Measurements from ENCODE around the gene ADCY1. TPM values are rescaled to one million over a fixed set of nuclear protein-coding genes. Genes with fewer than 3 reads are reported as not detected.
"Not testable (repeated sequence)": the region's sequence is repeated elsewhere in the genome, so short reads cannot be mapped to it uniquely, and the experiment has no call there.

The ADCY1 gene
- total and polyA plus RNA-seq, 5 experiments from 2014 or later = 0.02 to 0.04 TPM; not detected in 3

DNA sequence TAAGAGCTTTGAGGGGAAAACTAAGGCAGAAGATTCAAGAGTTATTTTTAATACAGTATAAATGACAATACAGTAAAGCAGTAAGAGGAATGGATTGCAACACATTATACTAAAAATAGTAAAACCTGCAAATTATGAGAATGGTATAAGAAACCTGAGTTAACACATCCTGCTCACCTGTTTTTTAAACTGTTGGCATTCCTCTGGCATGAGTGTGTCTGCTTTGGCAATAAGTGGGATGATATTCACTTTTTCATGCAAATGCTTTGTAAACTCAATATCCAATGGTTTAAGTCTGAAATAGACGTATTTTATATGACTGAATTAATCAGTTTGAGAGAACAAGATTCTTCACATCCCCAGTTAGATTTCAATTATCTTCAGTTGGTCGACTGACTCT lies 177.2 kb downstream of the ADCY1 start:
- DNase-seq, ATAC-seq, H3K4me1 Mint-ChIP-seq, H3K9me3 Mint-ChIP-seq, H3K4me3 Mint-ChIP-seq, H3K27me3 Mint-ChIP-seq, POLR2A ChIA-PET: not testable (repeated sequence)
- Mint-ChIP-seq H3K27ac (peak overlapping the region in 1 of 10 donors; percentile 73), H3K36me3 (peaks cover 0 to 67% (median 16%) of the 10 kb centered on the region in 3 donors)

DNA sequence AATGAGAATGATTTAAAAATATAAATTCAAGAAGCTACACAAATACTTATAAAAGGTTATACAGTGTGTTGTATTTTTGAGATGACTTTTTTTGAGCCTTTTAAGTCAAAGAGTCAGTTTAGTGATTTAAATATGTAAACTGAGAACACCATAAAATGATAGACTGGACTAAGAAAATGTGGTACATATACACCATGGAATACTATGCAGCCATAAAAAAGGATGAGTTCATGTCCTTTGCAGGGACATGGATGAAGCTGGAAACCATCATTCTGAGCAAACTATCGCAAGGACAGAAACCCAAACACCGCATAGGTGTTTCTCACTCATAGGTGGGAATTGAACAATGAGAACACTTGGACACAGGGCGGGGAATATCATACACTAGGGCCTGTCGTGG lies 182.2 kb downstream of the ADCY1 start:
- DNase-seq, H3K27me3 Mint-ChIP-seq, POLR2A ChIA-PET, ATAC-seq, H3K9me3 Mint-ChIP-seq, H3K4me1 Mint-ChIP-seq, H3K4me3 Mint-ChIP-seq: not testable (repeated sequence)
- Mint-ChIP-seq H3K27ac (peak overlapping the region in 1 of 10 donors; percentile 88), H3K36me3 (peaks cover 0 to 44% (median 13%) of the 10 kb centered on the region in 3 donors)

DNA sequence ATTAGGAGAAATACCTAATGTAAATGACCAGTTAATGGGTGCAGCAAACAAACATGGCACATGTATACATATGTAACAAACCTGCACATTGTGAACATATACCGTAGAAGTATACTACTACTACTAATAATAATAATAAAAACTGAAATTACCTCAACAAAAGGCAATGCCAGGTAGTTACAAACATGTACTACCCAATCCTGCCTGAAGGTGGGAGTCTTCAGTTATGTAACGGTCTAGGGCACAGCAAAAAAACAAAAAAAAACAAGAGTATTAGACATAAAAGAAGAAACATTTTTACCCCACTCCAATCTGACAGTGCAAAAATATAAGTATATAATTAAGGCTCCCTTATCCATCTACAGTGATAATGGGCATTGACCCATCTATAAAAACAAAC lies 182.6 kb downstream of the ADCY1 start:
- H3K4me3 Mint-ChIP-seq = not testable (repeated sequence)
- peaks cover 0 to 43% (median 13%) of the 10 kb centered on the region in 3 donors for H3K36me3 Mint-ChIP-seq

DNA sequence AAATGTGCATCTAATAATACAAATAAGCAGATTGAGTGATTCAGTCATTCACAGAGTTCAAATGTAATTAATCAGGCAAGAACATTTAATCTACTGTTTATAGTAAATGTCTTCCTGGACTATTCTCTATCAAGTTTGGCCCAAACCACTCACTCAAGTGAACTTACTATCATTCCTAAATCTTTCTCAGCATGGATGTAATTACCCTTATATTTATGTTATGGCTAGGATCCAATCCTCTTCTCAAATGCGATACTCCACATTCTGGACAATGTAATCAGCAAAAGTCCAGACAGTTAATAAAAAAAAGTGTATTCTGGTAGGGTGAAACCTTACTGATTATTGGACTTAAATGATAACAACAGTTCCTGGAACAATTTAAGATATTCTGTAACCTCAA lies 185.3 kb downstream of the ADCY1 start:
- POLR2A ChIA-PET, H3K27me3 Mint-ChIP-seq, ATAC-seq, H3K9me3 Mint-ChIP-seq, H3K4me3 Mint-ChIP-seq, DNase-seq: not testable (repeated sequence)
- peaks cover 14 to 28% (median 20%) of the 10 kb centered on the region in 4 donors for H3K4me1 Mint-ChIP-seq
- H3K36me3 Mint-ChIP-seq = peaks cover 0 to 37% (median 11%) of the 10 kb centered on the region in 3 donors
- H3K27ac Mint-ChIP-seq = peak overlapping the region in 1 of 10 donors; percentile 34

More for the DNA sequence above, 182.6 kb downstream of the ADCY1 start:
- POLR2A ChIA-PET, H3K9me3 Mint-ChIP-seq, ATAC-seq, H3K27me3 Mint-ChIP-seq: not testable (repeated sequence)
- Mint-ChIP-seq H3K4me1 (peaks cover 5 to 11% (median 6%) of the 10 kb centered on the region in 4 donors), H3K27ac (peak overlapping the region in 1 of 10 donors; percentile 88)
- peak in 1 of 10 donors; percentile 28 for DNase-seq

DNA sequence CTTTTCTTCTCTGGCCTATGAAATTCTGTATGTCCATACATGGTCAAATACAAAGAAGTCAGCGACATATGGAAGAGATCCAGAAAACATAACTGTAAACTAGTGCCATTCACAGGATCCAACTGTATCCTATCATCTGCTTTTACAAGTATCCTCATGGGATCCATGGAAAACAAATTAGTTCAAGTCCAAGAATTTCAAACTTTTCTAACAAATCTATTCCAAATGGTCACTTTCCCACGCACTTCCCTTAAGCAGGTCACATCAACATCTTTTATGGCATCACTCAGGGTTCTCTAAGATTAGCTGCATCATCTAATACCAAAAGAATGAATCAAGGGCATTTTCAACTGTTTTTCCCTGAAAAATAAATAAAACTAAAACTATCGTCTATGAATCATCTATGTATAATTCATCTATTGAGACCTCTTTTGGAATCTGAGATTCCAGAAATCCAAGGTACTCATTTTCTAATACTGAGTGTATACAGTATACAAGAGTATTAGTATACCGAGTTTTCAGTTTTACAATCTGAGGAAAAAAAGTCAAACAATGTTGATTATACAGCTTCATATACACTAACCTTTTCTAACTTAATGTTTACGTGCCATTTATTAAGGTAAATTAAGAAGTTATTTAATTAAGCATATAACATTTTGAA lies 187.5 kb downstream of the ADCY1 start:
- ATAC-seq, H3K9me3 Mint-ChIP-seq, POLR2A ChIA-PET, DNase-seq, H3K4me3 Mint-ChIP-seq, H3K27me3 Mint-ChIP-seq: not testable (repeated sequence)
- H3K36me3 Mint-ChIP-seq = peaks cover 0 to 20% (median 6%) of the 10 kb centered on the region in 3 donors
- H3K4me1 Mint-ChIP-seq = peaks cover 14 to 28% (median 20%) of the 10 kb centered on the region in 4 donors
- peak overlapping the region in 2 of 10 donors; percentile 12 to 38 for H3K27ac Mint-ChIP-seq

DNA sequence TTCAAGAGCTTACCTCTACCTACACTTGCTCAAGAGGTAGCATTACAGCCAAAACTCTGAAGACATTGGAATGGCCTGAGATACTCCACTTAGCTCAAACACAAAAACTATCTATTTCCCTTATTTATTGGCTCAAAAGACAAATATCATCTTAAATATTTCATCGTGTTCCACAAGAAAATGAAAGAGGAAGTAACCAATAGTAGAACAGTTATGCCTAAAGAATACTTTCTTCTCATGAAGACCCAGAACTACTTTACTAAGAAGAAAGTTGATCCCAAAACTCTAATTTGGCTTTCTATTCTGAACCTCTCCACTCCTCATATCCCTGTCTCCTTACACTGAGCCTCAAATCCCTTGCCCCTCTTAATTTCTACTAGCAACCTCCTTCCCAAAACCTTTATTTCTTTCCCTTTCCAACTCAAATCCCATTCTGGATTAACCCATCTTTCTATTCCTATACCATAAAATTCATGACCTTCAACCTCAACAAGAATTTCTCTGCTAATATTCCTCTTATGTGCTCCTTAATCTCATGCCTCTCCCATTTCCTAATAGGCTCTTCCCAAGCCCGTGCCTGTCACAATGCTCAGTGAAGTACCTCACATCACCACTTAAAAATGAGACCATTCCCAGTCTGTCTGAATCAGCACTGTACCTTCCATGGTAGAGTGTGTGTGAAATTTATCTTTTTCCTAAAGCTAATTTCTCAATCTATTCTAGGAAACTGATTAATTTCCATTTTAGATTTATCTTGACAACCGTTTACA lies 188.2 kb downstream of the ADCY1 start:
- DNase-seq, H3K27me3 Mint-ChIP-seq, ATAC-seq, POLR2A ChIA-PET, H3K9me3 Mint-ChIP-seq: not testable (repeated sequence)
- H3K36me3 Mint-ChIP-seq = peaks cover 0 to 13% (median 3%) of the 10 kb centered on the region in 3 donors
- H3K4me1 Mint-ChIP-seq = peaks cover 14 to 28% (median 20%) of the 10 kb centered on the region in 4 donors
- H3K4me3 Mint-ChIP-seq = peak overlapping the region in 1 of 10 donors; percentile 22
- peak overlapping the region in 3 of 10 donors; percentile 12 to 67 (median 23) for H3K27ac Mint-ChIP-seq

DNA sequence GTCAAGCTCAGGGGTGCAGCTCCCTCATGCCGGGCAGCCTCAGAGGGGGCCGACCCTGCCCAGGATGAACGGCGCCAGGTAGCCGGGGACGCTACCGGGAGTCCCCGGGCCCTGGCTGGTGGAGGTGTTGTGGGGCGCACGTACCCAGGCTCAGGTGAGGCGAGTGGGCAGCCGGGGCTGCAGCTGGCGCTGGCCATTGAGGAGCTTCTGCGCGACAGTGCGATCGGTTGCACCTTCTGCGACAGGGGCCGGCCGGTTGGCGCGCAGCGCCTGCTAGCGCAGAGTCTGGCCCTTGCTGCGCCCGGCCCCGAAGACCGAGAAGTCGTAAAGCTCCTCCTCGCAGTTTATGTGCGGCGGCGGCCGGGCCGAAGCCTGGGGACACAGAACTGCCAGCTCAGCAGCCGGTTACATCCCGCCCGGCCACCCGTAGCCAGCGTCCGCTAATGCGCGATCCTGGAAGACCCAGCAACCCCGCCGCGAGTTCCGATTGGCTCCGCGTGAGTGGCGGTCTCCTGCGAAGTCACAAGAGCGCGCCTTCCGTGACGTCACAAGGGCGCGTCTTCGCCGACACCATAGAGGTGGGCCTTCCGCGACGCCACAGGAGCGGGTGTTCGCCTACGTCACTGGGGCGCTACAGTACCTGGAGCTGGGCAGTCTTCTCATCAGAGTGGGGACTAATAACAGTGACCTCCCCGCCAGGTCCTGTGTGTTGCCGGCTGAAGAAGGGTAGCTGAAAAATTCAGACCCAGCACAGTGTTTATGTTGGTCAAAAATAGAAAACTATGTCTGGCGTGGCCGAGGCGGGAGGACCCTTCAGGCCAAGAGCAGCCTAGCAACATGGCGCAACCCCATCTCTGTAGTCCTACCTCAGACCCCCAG lies 194.6 kb downstream of the ADCY1 start:
- DNase-seq (peak; percentile 94 to 98 (median 98)), ATAC-seq (peak; percentile 97)
- H3K4me3 Mint-ChIP-seq = peak overlapping the region; percentile 91 to 97 (median 94)
- H3K4me1 Mint-ChIP-seq = peaks cover 2 to 19% (median 10%) of the 10 kb centered on the region in 4 donors
- not testable (repeated sequence) for H3K9me3 Mint-ChIP-seq, H3K27me3 Mint-ChIP-seq, H3K36me3 Mint-ChIP-seq
- POLR2A ChIA-PET = interaction anchor here (1.0 kb wide), 1 partner anchor 657 kb away, joined by 4 read pairs; the partner anchor contains the start of gene TBRG4
- peak overlapping the region; percentile 97 to 100 (median 99) for H3K27ac Mint-ChIP-seq

DNA sequence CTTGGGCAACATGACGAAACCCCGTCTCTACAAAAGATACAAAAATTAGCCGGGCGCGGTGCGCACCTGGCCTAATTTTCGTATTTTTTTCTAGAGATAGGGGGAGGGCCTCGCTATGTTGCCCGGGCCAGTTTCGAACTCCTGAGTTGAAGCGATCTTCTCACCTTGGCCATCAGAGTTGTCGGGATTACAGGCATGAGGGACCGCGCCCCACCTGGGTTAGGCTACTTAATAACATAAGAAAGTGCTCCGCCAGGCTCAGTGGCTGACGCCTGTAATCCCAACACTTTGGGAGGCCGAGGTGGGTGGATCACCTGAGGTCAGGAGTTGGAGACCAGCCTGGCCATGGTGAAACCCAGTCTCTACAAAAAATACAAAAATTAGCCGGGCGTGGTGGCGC lies 195.5 kb downstream of the ADCY1 start:
- not testable (repeated sequence) for H3K36me3 Mint-ChIP-seq, ATAC-seq

More for the DNA sequence above, 195.5 kb downstream of the ADCY1 start:
- POLR2A ChIA-PET = interaction anchor here (1.0 kb wide), 1 partner anchor 658 kb away, joined by 4 read pairs; the partner anchor contains the start of gene TBRG4
- DNase-seq, H3K27me3 Mint-ChIP-seq, H3K9me3 Mint-ChIP-seq: not testable (repeated sequence)
- H3K4me1 Mint-ChIP-seq = peaks cover 0 to 16% (median 8%) of the 10 kb centered on the region in 4 donors
- peak overlapping the region; percentile 91 to 97 (median 94) for H3K4me3 Mint-ChIP-seq
- H3K27ac Mint-ChIP-seq = peak overlapping the region in 9 of 10 donors; percentile 97 to 100 (median 99)
